Esophagus muscularis mucosa (tissue), 4 donors: Measurements from ENCODE around the gene MTMR2.

Source experiments
- EP300 ChIP-seq: sonication (generic); formaldehyde crosslinking; IDR thresholded peaks from one replicate; pipeline ENCODE4 v1.6.1; 2017; ENCODE audit warnings: antibody characterized with exemption
- POLR2A ChIP-seq: fragments of 450-650 bp; IDR thresholded peaks from one replicate; pipeline ENCODE4 v1.6.1; 2017; ENCODE audit warnings: antibody characterized with exemption, moderate library complexity, mild to moderate bottlenecking, low read depth
- TF ChIP-seq, protein P1 (sequence below), 3 experiments: fragments of 200-600 bp in 2 of 3; fragments of 450-650 bp in 1 of 3; sonication (generic) in 2 of 3; IDR thresholded peaks; one replicate each; pipeline ENCODE4 v1.5.1; 2017 to 2019; ENCODE audit warnings: antibody characterized with exemption in 3 of 3, mild to moderate bottlenecking in 2 of 3, moderate library complexity in 1 of 3

DNA sequence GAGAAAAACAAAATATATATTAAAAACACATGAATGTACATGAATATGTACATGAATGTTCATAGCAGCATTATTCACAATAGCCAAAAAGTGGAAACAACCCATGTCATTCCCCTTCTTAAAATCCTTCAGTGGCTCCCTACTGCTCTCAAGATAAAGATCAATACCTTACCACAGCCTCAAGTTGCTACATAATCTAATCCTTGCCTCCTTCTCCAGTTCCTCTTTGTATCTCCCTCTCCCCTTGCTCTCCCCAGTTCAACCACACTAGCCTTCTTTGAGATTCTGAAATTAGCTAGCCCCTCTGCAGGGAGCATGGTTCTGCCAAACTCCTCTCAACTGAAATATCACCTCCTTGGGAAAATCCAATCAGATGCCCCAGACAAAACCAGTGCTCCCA, 28.1 kb downstream of the MTMR2 start:
- no peak for TF ChIP-seq POLR2A
- TF ChIP-seq, protein P1, sequence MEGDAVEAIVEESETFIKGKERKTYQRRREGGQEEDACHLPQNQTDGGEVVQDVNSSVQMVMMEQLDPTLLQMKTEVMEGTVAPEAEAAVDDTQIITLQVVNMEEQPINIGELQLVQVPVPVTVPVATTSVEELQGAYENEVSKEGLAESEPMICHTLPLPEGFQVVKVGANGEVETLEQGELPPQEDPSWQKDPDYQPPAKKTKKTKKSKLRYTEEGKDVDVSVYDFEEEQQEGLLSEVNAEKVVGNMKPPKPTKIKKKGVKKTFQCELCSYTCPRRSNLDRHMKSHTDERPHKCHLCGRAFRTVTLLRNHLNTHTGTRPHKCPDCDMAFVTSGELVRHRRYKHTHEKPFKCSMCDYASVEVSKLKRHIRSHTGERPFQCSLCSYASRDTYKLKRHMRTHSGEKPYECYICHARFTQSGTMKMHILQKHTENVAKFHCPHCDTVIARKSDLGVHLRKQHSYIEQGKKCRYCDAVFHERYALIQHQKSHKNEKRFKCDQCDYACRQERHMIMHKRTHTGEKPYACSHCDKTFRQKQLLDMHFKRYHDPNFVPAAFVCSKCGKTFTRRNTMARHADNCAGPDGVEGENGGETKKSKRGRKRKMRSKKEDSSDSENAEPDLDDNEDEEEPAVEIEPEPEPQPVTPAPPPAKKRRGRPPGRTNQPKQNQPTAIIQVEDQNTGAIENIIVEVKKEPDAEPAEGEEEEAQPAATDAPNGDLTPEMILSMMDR (IDR thresholded peaks at IDR 0.05): no peak
- TF ChIP-seq EP300: no peak
